Right renal cortex interstitium (tissue), 3 donors: ENCODE results near the gene DOK6. TPM values are rescaled to one million over a fixed set of nuclear protein-coding genes. Genes with fewer than 3 reads are reported as not detected.
"Not testable (repeated sequence)": the region's sequence is repeated elsewhere in the genome, so short reads cannot be mapped to it uniquely, and the experiment has no call there.

Experiments used
- DNase-seq, 3 donors: peaks; one replicate each; pipeline ENCODE4 v3.0.0-alpha.2; 2013; ENCODE audit warnings: low read depth in 3 of 3, low spot score in 2 of 3
- polyA plus RNA-seq, 3 donors: library from polyadenylated mRNA; unstranded; fragments of 120-200 nt; gene quantifications; one replicate each; pipeline ENCODE4 v1.2.1, GENCODE V29; 2013; ENCODE audit not compliant: insufficient read length in 3 of 3

The DOK6 gene
- polyA plus RNA-seq, 3 donors = 20.2 to 20.7 (median 20.4) TPM

DNA sequence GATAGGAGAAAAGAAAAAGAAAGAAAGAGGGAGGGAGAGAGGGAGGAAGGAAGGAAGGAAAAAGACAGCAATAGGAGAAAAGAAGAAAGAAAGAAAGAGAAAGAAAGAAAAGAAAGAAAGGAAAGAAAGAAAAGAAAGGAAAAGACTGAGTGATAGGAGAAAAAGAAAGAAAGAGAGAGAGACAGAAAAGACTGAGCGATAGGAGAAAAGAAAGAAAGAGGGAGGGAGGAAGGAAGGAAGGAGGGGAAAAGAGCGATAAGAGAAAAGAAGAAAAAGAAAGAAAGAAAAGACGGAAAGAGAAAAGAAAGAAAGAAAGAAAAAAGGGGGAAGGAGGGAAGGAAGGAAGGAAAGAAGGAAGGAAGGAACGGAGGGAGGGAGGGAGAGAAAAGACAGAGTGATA lies 216.7 kb downstream of the DOK6 start:
- DNase-seq = no peak

DNA sequence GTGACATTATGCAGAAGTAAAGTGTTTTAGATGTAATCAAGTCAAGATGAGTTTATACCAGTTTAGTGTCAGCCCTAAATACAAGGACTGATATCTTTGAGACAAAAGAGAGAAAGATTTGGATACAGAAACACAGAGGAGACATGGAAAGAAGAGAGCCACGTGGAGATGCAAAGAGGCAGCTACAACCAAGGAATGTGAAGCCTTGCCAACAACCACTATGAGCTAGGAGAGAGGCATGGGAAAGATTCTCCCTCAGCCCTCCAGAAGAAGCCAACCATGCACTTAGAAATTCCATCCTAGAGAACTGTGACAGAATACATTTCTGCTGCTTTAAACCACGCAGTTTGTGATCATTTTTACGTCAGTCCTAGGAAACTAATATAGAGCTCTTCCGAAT lies 217.2 kb downstream of the DOK6 start:
- DNase-seq = no peak

DNA sequence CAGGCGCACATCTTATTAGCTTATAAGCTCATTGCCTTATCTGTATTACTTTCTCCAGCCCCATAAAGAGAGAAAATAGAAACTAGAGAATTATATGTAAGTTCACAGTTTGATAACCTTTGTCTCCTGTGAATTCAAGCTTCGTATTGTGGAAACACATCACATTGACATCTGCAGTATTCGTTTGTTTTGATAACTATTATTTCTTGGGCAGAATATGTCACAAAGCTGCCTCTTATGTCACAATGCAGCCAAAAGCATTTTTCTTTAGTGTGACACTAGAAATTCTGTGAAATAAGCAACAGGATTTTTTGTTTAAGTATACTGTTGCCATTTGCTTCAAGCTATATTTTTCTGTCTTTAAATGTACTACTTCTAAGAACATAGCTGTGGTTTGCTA lies 221.5 kb downstream of the DOK6 start:
- DNase-seq = no peak

DNA sequence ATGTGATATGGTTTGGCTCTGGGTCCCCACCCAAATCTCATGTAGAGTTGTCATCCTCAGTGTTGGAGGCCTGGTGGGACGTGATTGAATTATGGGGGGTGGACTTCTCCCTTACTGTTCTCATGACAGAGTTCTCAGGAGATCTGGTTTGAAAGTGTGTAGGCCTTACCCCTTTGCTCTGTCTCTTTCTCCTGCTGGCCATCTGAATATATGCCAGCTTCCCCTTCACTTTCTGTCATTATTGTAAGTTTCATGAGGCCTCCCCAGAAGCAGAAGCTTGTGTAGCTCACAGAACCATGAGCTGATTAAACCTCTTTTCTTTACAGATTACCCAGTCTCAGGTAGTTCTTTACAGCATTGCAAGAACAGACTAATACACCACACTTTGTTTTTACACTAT lies 222.3 kb downstream of the DOK6 start:
- no peak for DNase-seq

DNA sequence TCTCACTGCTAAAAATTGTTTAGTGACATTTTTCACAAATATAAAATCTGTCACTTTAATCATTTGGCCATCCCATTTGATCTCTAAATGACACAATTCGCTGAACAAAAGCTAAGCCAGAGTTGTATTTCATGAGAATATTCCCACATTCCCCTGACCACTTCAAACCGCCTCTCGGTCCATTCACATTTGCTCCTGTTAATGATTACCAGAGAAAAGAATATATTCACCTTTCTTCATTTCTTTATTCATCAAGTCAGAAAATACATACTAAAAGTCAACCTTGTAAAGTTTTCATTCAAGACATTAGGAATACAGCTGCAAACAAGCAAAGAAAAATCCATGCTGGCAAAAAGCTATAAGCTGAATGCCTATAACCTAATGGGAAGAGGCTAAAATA lies 225.5 kb downstream of the DOK6 start:
- DNase-seq = no peak

DNA sequence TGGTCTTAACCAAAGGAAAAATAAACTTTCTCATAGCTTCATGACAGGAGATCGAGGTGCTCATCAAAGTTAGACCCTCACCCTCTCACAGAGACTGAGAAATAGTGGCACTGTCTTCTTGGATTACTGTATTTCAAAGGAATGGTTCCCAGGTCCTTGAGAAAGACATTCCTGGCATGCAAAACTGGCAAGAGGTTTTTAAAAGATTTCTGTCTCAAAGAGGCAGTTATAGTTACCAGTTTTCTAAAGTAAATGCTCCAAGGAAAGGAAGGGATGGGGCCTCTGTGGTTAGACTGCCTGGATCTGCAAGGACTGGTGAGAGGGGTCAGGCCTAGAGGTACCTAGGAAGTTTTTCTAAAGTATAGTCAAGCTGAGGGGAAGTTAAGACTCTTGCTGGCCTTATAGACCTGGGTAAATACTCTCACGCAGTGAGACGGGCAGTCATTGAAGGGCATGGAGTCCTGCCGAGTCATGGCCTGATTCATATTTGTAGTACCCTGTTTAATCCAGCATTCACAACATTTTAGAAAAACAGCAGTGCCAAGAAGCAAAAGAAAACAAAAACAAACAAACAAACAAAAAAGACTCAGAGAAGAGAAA lies 226.1 kb downstream of the DOK6 start:
- DNase-seq = no peak

DNA sequence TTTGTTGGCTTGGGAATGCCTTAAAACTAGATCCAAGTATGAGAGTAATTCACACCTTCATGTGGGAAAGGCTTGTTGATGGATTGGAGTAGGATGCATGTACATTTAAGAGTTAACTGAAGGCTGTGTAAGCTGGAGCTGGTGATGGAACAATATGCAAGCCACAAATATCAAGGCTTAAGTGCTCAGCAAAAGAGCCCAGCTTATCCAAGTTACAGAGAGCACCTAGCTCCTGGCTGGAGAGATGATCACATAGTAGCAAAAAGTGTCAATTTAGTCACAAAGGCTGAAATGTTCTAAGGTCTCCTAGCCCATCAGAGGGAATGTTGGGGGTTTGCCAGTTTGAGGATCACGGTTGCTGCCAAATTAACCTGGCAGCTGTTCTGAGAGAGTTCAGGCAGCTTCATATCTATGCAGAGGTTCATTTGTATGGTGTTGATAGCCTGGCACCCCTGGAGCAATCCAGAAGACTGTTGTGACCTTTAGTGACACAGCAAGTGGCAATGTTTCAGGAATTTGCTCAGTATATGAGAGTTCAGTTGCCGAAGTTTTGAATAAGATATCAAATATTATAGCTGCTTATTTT lies 228.2 kb downstream of the DOK6 start:
- DNase-seq = no peak

DNA sequence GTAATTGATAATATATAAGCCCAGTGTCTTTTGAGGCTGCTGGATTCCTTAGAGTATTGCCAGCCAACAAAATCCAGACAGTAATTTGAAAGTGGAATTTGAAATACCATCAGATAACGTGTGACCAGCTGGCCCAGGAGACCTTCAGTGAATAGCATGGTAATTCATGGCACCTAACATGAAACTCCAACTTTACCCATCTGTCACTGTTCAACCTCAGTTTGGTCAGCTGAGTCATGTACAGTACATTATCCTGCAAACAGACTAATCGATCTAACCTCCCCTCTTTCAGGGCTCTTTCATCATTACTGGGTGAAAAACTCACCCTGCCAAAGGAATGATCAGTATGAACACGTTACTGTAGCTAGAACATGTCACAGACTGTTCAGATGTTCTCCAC lies 230.6 kb downstream of the DOK6 start:
- no peak for DNase-seq

DNA sequence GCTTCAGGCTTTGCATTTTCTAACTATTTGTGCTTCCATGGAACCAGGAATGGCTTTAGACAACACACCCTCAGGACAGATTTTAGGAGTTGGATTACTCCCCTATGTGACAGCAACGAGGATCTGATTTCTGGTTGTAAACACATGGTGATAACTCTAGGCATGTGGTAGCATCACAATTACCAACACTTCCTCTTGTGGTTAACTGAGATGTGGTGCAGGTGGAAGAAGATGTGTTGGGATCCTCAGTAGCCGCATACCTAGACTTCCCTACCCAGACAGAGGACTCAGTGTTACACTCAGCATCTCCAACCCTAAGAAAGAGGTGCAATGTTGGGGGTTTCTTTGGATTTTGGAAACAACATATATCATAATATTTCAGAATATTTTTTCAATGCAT lies 234.8 kb downstream of the DOK6 start:
- no peak for DNase-seq

DNA sequence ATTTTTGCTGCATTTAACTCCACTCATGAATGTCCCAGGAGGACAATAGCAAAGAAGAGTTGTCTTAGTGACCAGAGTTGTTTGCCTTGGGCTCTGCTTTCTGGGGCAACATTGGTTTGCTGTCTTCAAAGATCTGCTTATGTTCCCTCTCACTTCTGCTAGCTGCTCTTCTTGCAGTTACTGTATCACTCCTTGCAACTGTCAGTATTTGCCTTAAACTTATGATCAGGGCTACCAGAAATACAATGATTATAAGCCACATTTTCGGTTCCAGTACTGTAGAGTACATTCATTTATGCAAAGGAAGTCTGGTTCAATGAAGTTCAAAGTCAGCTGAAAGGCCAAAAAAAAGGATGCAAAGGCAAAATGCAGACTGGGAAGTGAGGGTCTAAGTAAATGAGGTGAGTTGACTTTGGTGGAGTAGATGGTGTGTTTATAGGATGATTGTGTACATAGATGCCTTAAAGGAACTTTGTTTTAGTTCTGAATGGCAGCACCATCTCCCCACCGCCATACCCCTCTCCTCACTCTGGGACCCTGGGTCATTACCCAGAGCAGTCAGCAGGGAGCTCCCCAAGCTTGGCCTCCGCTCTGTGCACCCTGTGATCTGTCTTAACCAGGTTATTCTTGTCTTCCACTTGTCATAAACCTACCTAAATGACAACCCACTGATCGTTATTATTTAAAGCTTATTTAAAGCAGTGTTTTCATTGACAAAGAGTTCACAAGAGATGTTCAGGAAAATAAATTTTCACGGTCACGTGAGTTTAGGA lies 236.0 kb downstream of the DOK6 start:
- no peak for DNase-seq

DNA sequence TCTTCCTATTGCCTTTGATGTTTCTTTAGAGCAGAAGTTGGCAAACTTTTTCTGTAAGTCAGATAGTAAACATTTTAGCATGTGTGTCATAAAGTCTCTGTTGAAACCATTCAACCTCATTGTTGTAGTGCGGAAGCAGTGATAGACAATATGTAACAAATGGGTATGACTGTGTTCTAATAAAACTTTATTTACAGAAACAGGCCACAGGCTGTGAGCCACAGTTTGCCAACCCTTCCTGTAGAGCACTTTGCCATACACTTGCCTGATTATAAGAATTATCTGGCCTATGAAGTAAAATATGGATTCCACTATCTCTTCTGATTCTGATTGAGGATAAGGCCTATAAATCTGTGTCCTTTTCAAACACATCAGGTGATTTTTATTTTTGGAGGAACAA lies 237.4 kb downstream of the DOK6 start:
- DNase-seq = no peak

DNA sequence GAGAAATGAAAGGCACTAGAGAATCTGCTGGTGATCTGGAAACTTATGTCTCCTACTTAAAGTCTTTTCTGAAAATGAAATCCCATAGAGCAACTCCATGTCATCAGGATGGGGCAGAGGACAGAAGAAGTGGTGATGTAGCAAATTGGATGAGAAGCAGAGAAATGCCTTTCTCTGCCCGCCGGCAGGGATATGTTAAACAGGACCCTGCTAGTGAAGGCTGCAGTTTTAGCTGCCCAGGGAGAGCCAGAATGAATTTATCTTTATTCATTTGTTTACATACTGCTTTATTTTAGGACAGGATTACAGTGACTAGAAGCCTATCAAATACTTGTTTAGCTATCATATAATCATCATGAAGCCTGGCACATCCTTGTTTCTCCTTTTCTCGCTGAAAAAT lies 247.0 kb downstream of the DOK6 start:
- no peak for DNase-seq

DNA sequence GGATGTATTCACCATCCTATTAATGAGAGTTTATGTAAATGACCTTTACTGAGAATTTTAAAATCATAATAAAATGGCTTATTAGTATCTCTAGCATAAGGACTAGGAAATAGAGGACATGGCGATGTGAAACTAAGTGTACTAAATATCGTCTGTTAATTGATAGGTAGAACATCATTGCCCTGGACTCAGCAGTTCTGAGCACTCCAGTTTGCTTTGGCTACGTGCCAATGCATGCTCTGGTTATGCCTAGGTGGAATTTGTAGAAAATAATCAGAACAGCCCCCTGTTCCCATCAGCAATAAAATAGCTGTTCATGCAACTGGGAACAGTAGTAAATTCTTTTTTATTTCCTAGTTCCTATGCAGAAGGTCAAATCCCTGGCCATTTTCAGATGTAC lies 247.8 kb downstream of the DOK6 start:
- no peak for DNase-seq

DNA sequence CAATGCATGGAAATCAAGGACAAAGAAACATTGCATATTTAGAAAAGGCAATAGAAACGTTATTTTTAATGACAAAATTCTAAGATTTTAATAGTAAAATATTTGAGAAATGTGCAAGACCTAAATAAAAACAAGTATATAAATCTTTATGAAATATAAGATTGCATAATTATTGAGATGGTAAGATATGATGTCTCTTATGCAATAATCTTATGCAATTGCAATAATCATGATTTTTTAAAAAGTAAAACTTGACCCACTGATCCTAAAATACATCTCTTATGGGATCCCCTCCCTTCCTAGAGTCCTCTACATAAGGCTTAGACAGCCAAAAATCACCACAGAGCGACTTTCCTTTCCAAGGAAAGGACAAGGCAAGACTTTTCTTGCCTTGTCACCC lies 249.0 kb downstream of the DOK6 start:
- no peak for DNase-seq

DNA sequence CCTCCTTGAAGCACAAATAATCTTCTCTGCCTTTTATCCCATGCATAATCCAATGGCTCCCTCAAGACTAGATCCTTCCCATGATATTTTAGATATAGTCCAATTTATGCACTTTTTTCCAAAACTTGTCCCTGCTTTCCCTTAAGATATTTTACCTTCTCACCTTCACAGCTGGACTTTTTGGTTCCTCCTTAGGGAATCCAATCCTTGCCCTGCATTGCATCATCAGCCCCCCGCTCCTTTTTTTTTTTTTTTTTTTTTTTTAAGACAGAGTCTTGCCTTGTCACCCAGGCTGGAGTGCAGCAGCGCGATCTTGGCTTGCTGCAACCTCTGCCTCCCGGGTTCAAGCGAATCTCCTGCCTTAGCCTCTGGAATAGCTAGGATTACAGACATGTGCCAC lies 250.6 kb downstream of the DOK6 start:
- no peak for DNase-seq

DNA sequence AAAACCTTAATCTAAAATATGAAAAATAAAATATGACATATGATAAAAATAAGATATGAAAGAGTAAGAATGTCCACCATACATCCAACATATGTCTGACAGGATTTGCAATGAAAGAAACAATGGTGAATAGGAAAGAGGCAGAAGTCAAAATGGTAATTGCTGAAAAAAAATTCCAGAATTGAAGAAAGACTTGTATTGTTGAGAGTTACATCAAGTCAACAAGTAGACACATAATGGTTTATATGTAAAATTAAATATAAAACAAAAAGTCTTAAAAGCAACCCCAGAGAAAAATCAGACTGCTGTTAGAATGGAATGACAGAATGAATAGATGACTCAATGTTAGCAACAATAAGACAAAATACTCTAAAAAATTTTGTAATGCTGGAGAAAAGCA lies 255.1 kb downstream of the DOK6 start:
- DNase-seq = no peak

DNA sequence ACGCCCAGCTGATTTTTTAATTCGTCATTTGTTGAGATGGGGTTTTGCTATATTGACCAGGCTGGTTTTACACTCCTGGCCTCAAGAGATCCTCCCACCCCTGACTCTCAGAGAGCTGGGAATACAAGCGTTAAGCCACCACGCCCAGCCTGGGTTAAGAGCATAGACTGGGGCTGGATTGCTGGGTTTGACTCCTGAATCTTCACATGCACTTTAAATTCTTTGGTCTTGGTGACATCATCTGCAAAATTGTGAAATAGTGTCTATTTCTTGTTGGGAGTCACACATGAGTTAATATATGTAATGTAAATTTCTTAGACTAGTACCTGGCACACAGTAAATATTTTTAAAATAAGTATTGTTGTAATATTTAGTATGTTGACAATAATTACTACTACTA lies 257.4 kb downstream of the DOK6 start:
- no peak for DNase-seq

DNA sequence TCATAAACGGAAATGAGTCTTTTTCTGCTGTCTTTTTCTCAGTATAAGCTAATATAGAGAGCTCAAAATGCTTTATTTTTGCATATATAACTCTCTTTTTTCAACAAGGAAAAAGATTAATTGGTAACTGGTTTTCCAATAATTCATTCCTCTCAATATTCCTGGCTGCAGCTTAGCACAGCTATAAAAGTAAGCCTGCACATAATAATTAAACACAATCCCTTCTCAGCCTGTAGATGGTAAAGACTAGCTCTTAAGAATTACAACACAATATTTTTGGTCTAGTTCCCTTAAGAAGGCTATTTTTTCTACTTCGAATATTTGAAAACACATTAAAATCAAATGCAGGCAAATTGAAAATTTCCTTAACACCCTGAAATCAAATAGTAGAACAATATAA lies 258.0 kb downstream of the DOK6 start:
- no peak for DNase-seq

DNA sequence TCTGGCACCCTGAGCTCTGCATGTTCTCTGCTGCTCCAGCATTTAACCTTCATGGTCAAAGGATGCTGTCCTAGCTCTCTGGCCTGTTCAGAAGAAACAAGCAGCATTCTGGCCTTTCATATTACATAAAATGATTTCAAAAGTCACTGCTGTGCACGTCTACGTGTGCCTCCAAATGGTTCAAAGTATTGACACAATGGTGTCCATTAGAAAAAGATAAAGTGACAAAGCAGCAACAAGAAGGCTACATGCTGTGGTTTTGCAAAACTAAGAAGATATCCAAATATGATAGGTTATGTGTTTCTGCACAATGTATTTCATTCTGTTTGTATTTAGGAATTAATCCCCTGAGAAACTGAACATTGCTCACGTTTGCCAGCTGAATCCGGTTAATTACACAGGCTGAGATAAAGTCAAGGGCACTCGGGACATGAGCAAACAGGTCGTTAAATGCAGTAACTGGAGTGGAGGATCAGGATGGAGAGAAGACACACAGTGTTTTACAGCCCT lies 258.5 kb downstream of the DOK6 start:
- DNase-seq = no peak

DNA sequence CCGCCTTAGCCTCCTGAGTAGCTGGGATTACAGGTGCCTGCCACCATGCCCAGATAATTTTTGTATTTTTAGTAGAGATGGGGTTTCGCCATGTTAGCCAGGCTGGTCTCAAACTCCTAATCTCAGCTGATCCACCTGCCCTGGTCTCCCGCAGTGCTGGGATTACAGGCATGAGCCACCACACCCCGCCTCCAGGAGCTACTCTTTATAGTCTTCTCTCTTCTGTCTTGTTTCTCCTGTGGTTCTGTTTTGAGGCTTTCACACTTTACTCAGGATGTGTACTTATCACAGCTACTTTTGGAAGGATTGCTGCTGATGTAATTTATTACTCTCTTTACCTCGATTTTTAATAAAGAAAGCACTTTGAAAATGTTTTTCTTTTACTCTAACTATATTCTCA lies 261.4 kb downstream of the DOK6 start:
- DNase-seq = not testable (repeated sequence)

DNA sequence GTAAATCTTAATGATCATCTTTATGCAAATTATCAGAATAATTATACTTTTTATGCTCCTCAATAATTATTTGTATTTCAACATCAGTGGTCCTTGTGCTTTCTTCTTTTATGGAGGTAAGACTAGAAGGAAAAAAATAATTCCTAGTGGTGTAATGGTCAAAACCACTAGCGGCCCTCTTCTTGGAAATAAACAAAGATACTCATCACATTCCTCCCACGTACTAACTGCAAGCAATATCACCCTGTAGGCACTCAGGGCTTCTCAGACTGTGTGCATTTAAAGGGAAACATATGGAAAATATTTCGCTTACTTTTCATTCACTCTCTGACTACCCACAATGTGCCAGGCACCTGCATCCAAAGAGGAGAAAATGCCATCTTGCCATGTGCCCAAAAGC lies 263.7 kb downstream of the DOK6 start:
- no peak for DNase-seq

DNA sequence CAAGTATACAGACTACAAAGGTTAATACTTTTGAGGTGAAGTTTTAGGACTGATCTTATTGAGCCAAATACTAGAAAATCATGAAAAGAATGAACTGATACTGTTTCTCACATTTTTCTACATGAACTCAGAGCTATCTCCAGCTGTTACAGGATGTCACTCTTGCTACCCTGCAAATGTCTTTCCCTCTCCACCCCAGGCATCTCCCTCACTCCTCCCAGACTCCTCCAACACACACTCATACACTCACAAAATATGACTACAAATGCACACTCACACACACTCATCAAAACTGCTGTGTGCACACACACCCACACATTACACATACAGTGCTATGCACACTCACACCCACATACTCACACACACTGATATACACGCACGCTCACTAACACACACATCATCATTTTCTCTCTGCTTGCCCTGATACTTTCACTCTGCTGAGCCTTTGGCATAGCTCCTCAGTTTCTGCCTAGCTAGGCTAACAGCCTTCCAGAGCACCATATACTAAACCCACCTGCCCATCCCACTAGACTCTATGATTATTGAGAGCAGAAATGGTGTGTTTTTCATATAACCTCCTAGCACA lies 273.7 kb downstream of the DOK6 start:
- no peak for DNase-seq
